SK-N-SH treated with all-trans-retinoic acid at 6 μM for 48 hours (cell line): ENCODE results near the gene ABHD10.

Experiments
- ATAC-seq: fragments of 200-7000 bp; cut with Tn5 transposase; 3 replicates; pipeline ENCODE4 v1.9.1; 2020; ENCODE audit warnings: mild to moderate bottlenecking, moderate library complexity
- ARNTL ChIP-seq: fragments of 450-650 bp; formaldehyde crosslinking; IDR thresholded peaks from 2 replicates; pipeline ENCODE4 v1.5.0; 2020; ENCODE audit warnings: low read depth, mild to moderate bottlenecking, moderate library complexity, borderline replicate concordance
- BACH2 ChIP-seq: fragments of 250-450 bp; sonication (Bioruptor Pico); IDR thresholded peaks from 2 replicates; pipeline ENCODE4 v1.9.0; 2021; ENCODE audit warnings: mild to moderate bottlenecking, borderline replicate concordance
- CSDC2 ChIP-seq: fragments of 250-450 bp; sonication (Bioruptor Pico); IDR thresholded peaks from 2 replicates; pipeline ENCODE4 v1.5.0; 2020; ENCODE audit warnings: mild to moderate bottlenecking, moderate library complexity
- ESRRG ChIP-seq: fragments of 250-450 bp; sonication (Bioruptor Pico); IDR thresholded peaks from 2 replicates; pipeline ENCODE4 v1.6.1; 2021; ENCODE audit warnings: mild to moderate bottlenecking
- GLIS3 ChIP-seq: fragments of 250-450 bp; sonication (Bioruptor Pico); IDR thresholded peaks from 2 replicates; pipeline ENCODE4 v1.5.0; 2020; ENCODE audit warnings: mild to moderate bottlenecking, moderate library complexity
- ISL1 ChIP-seq: fragments of 250-450 bp; sonication (Bioruptor Pico); IDR thresholded peaks from 2 replicates; pipeline ENCODE4 v2.1.2; 2022; ENCODE audit warnings: mild to moderate bottlenecking, moderate library complexity
- PPARA ChIP-seq: fragments of 250-450 bp; sonication (Bioruptor Pico); IDR thresholded peaks from 2 replicates; pipeline ENCODE4 v1.5.0; 2020; ENCODE audit warnings: mild to moderate bottlenecking, borderline replicate concordance
- RARB ChIP-seq: fragments of 250-450 bp; sonication (Bioruptor Pico); IDR thresholded peaks from 2 replicates; pipeline ENCODE4 v1.8.0; 2021; ENCODE audit warnings: mild to moderate bottlenecking, moderate library complexity
- TOX ChIP-seq: fragments of 250-450 bp; sonication (Bioruptor Pico); IDR thresholded peaks from 2 replicates; pipeline ENCODE4 v1.8.0; 2021; ENCODE audit warnings: mild to moderate bottlenecking, moderate library complexity, borderline replicate concordance
- ZC3H10 ChIP-seq: fragments of 250-450 bp; sonication (Bioruptor Pico); IDR thresholded peaks from 2 replicates; pipeline ENCODE4 v1.5.1; 2021; ENCODE audit warnings: mild to moderate bottlenecking, moderate library complexity
- ZFP3 ChIP-seq: fragments of 250-450 bp; sonication (Bioruptor Pico); IDR thresholded peaks from 2 replicates; pipeline ENCODE4 v1.5.0; 2020; ENCODE audit warnings: mild to moderate bottlenecking, moderate library complexity
- ZNF565 ChIP-seq: fragments of 450-650 bp; formaldehyde crosslinking; conservative IDR thresholded peaks from 2 replicates; pipeline ENCODE4 v1.5.0; 2020; ENCODE audit warnings: low read depth, mild to moderate bottlenecking, moderate library complexity
- ZNF70 ChIP-seq: fragments of 450-650 bp; formaldehyde crosslinking; IDR thresholded peaks from 2 replicates; pipeline ENCODE4 v1.5.0; 2020; ENCODE audit warnings: mild to moderate bottlenecking, moderate library complexity
- ZNF8 ChIP-seq: fragments of 450-650 bp; formaldehyde crosslinking; IDR thresholded peaks from 2 replicates; pipeline ENCODE4 v1.5.0; 2020; ENCODE audit warnings: mild to moderate bottlenecking, moderate library complexity
- TF ChIP-seq, protein P1 (sequence below): fragments of 250-450 bp; sonication (Bioruptor Pico); IDR thresholded peaks from 2 replicates; pipeline ENCODE4 v1.5.1; 2021; ENCODE audit warnings: mild to moderate bottlenecking, moderate library complexity
- TF ChIP-seq, protein P2 (sequence below): fragments of 250-450 bp; sonication (Bioruptor Pico); IDR thresholded peaks from 2 replicates; pipeline ENCODE4 v1.8.0; 2020; ENCODE audit warnings: mild to moderate bottlenecking, moderate library complexity, borderline replicate concordance
- TF ChIP-seq, protein P3 (sequence below): fragments of 250-450 bp; sonication (Bioruptor Pico); IDR thresholded peaks from 2 replicates; pipeline ENCODE4 v1.5.1; 2020; ENCODE audit warnings: low read depth, mild to moderate bottlenecking, moderate library complexity
- TF ChIP-seq, protein P4 (sequence below): fragments of 250-450 bp; sonication (Bioruptor Pico); IDR thresholded peaks from 2 replicates; pipeline ENCODE4 v1.8.0; 2021; ENCODE audit warnings: low read depth, mild to moderate bottlenecking, moderate library complexity, borderline replicate concordance
- TF ChIP-seq, protein P5 (sequence below): fragments of 250-450 bp; sonication (Bioruptor Pico); IDR thresholded peaks from 2 replicates; pipeline ENCODE4 v1.5.0; 2020; ENCODE audit warnings: mild to moderate bottlenecking, moderate library complexity

The ABHD10 gene

DNA sequence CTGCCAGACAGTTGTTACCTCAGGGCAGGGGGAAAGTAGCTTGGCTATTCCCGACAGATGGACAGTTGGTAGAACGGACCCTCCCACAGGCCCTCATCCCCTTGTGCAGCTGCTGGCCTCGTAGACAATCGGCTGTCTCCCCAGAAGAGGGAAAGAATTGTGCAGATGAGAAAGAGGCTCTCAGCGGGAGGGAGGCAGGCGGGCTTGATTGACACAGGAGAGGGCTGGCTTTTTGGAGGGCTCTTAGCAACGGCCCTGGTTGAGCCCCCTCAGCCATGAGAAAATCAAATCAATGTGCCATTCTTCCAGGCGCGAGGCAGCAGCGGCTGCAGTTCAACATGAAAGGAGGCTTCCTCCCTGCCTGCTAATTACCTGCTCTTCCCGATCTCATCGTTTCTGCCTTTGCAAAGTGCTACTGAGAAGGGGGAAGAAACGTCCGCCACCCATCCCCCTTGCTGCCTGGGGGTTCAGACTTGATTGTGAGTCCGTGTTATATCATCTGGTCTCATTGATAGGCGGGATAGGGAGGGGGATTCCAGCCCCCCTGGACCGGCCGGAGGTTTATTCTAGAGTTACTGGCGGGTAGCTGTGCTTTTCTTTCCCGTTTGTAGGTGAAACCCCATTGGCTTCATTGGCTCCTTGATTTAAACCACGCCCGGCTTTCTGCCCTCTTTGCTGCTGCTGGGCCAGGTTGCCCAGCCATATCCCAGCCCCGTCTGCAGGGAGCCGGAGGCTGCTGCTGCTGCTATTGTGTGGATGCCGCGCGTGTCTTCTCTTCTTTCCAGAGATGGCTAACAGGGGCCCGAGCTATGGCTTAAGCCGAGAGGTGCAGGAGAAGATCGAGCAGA, 20.0 kb downstream of the ABHD10 start, which contains the start of gene TAGLN3:
TAGLN3 (plus strand) TSS at position 287 of the 848 bp plus-strand sequence; CDS start at position 788, 501 bp downstream.
- ATAC-seq = peak; percentile 94
- TF ChIP-seq ZNF565 (CRISPR knock-in tag) (no peak), TOX (CRISPR knock-in tag) (no peak), ESRRG (no peak), CSDC2 (CRISPR knock-in tag) (no peak), ZNF8 (CRISPR knock-in tag) (no peak), ZFP3 (no peak), PPARA (CRISPR knock-in tag) (no peak), BACH2 (no peak), ARNTL (CRISPR knock-in tag) (no peak), ISL1 (no peak), ZC3H10 (CRISPR knock-in tag) (no peak)
- TF ChIP-seq, protein P1, sequence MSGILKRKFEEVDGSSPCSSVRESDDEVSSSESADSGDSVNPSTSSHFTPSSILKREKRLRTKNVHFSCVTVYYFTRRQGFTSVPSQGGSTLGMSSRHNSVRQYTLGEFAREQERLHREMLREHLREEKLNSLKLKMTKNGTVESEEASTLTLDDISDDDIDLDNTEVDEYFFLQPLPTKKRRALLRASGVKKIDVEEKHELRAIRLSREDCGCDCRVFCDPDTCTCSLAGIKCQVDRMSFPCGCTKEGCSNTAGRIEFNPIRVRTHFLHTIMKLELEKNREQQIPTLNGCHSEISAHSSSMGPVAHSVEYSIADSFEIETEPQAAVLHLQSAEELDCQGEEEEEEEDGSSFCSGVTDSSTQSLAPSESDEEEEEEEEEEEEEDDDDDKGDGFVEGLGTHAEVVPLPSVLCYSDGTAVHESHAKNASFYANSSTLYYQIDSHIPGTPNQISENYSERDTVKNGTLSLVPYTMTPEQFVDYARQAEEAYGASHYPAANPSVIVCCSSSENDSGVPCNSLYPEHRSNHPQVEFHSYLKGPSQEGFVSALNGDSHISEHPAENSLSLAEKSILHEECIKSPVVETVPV (CRISPR knock-in tag) = no peak
- TF ChIP-seq, protein P2, sequence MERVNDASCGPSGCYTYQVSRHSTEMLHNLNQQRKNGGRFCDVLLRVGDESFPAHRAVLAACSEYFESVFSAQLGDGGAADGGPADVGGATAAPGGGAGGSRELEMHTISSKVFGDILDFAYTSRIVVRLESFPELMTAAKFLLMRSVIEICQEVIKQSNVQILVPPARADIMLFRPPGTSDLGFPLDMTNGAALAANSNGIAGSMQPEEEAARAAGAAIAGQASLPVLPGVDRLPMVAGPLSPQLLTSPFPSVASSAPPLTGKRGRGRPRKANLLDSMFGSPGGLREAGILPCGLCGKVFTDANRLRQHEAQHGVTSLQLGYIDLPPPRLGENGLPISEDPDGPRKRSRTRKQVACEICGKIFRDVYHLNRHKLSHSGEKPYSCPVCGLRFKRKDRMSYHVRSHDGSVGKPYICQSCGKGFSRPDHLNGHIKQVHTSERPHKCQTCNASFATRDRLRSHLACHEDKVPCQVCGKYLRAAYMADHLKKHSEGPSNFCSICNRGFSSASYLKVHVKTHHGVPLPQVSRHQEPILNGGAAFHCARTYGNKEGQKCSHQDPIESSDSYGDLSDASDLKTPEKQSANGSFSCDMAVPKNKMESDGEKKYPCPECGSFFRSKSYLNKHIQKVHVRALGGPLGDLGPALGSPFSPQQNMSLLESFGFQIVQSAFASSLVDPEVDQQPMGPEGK (CRISPR knock-in tag) = no peak
- TF ChIP-seq, protein P3, sequence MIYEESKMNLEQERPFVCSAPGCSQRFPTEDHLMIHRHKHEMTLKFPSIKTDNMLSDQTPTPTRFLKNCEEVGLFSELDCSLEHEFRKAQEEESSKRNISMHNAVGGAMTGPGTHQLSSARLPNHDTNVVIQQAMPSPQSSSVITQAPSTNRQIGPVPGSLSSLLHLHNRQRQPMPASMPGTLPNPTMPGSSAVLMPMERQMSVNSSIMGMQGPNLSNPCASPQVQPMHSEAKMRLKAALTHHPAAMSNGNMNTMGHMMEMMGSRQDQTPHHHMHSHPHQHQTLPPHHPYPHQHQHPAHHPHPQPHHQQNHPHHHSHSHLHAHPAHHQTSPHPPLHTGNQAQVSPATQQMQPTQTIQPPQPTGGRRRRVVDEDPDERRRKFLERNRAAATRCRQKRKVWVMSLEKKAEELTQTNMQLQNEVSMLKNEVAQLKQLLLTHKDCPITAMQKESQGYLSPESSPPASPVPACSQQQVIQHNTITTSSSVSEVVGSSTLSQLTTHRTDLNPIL (CRISPR knock-in tag) = no peak

DNA sequence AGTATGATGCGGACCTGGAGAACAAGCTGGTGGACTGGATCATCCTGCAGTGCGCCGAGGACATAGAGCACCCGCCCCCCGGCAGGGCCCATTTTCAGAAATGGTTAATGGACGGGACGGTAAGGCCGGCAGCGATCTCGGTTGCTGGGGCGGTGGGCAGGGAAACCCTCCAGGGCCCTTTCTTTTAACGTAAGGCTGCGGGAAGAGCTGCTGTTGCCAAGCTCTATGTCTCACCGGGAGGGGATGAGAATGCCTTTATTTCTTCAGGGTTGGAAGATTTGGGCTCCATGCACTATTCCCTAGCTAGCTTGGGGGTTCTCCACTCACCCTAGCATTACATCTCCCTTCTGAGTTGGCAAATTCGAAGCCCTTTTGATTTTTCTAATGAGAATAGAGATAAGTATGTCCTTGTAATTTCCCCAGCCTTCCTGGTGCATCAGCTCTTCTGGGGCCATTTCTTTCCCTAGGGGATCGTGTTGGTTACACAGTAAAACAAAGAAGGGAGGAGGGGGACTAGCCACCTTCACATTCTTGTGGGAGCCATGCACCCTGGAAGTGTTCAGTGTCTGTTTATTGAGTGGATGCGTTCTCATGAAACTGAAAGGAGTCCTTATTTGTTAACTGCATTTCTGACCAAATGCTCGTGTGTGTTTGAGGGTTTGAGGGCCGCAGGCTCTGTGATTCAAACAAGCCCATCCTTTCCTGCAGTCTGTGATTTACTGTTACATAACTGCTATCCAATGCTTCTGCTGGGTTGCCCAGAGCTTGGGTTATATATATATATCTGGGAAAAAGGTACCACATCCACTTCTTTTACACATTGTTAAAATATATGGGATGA, 20.9 kb downstream of the ABHD10 start:
- peak; percentile 68 for ATAC-seq
- no peak for TF ChIP-seq GLIS3 (CRISPR knock-in tag)
- TF ChIP-seq, protein P3 (CRISPR knock-in tag) = no peak
- TF ChIP-seq ZNF70 (CRISPR knock-in tag) = no peak
- TF ChIP-seq, protein P2 (CRISPR knock-in tag) = no peak
- TF ChIP-seq ZNF8 (CRISPR knock-in tag) = no peak
- no peak for TF ChIP-seq ARNTL (CRISPR knock-in tag)
- no peak for TF ChIP-seq RARB (CRISPR knock-in tag)
- no peak for TF ChIP-seq BACH2
- no peak for TF ChIP-seq PPARA (CRISPR knock-in tag)
- TF ChIP-seq, protein P4, sequence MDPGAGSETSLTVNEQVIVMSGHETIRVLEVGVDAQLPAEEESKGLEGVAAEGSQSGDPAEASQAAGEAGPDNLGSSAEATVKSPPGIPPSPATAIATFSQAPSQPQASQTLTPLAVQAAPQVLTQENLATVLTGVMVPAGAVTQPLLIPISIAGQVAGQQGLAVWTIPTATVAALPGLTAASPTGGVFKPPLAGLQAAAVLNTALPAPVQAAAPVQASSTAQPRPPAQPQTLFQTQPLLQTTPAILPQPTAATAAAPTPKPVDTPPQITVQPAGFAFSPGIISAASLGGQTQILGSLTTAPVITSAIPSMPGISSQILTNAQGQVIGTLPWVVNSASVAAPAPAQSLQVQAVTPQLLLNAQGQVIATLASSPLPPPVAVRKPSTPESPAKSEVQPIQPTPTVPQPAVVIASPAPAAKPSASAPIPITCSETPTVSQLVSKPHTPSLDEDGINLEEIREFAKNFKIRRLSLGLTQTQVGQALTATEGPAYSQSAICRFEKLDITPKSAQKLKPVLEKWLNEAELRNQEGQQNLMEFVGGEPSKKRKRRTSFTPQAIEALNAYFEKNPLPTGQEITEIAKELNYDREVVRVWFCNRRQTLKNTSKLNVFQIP = no peak
- TF ChIP-seq ESRRG = no peak
- no peak for TF ChIP-seq ZC3H10 (CRISPR knock-in tag)
- TF ChIP-seq TOX (CRISPR knock-in tag) = no peak
- no peak for TF ChIP-seq CSDC2 (CRISPR knock-in tag)
- no peak for TF ChIP-seq ISL1
- TF ChIP-seq, protein P1 (CRISPR knock-in tag) = no peak
- TF ChIP-seq, protein P5, sequence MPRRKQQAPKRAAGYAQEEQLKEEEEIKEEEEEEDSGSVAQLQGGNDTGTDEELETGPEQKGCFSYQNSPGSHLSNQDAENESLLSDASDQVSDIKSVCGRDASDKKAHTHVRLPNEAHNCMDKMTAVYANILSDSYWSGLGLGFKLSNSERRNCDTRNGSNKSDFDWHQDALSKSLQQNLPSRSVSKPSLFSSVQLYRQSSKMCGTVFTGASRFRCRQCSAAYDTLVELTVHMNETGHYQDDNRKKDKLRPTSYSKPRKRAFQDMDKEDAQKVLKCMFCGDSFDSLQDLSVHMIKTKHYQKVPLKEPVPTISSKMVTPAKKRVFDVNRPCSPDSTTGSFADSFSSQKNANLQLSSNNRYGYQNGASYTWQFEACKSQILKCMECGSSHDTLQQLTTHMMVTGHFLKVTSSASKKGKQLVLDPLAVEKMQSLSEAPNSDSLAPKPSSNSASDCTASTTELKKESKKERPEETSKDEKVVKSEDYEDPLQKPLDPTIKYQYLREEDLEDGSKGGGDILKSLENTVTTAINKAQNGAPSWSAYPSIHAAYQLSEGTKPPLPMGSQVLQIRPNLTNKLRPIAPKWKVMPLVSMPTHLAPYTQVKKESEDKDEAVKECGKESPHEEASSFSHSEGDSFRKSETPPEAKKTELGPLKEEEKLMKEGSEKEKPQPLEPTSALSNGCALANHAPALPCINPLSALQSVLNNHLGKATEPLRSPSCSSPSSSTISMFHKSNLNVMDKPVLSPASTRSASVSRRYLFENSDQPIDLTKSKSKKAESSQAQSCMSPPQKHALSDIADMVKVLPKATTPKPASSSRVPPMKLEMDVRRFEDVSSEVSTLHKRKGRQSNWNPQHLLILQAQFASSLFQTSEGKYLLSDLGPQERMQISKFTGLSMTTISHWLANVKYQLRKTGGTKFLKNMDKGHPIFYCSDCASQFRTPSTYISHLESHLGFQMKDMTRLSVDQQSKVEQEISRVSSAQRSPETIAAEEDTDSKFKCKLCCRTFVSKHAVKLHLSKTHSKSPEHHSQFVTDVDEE (CRISPR knock-in tag) = no peak
- TF ChIP-seq ZNF565 (CRISPR knock-in tag) = no peak
